ENCODE measurements around the gene OR2T11.
"Not testable (repeated sequence)": the region's sequence is repeated elsewhere in the genome, so short reads cannot be mapped to it uniquely, and the experiment has no call there.

The OR2T11 gene, protein sequence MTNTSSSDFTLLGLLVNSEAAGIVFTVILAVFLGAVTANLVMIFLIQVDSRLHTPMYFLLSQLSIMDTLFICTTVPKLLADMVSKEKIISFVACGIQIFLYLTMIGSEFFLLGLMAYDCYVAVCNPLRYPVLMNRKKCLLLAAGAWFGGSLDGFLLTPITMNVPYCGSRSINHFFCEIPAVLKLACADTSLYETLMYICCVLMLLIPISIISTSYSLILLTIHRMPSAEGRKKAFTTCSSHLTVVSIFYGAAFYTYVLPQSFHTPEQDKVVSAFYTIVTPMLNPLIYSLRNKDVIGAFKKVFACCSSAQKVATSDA

DNA sequence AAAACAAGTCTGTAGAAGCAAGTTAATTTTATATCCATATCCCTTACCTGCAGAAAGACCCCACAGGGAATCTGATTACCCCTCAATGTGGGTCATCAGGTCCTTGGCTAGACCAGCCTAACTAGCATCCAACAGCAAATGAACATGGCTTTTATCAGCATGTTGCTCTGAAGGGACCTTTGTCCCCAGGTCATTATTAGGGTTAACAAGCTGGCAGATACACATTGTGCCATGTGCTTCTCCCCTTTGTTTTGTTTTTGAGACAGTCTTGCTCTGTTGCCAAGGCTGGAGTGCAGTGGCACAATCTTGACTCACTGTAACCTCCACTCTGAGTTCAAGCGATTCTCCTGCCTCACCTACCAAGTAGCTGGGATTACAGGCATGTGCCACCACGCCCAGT lies at the start of gene OR2T11:
OR2T11 (minus strand) TSS at position 101 of the 400 bp plus-strand sequence. CDS start 7,963 bp downstream, outside the sequence.
- DNase-seq, result not testable (repeated sequence)

DNA sequence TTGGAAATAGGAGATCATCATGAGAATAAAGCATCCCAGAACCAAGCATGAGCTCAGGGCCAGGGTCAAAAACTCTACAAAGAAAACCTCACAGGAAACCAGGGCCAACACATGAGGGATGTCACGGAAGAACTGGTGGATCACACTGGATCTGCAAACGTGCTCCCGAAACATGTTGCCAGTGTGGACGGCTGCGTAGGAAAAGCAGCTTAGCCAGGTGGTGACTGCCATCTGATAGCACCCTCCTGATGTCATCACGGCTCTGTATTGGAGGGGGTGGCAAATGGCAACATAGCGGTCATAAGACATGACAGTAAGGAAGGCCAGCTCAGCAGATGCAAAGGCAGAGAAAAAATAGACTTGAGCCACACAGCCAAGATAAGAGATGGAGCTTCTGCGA lies 46.8 kb upstream of the OR2T11 start:
- DNase-seq, result no peak

DNA sequence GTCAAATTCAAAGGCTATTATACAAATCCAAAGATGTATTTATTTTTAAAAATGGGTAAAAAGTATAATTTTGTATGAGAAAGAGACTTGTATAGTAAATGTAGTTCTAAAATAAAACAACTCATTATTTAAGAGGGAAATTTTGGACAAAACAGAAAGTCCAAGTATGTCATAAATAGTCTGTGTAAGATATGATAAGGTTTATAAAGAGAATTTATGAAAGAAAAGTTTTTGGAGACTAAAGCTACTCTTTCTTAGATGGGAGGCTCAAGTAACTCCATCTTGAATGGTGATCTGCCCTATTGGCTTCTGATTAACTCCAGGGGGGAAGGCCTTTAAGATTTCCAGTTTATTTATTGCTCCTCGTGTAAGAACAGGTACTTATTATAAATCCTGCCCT lies 35.1 kb upstream of the OR2T11 start:
- no peak for DNase-seq

DNA sequence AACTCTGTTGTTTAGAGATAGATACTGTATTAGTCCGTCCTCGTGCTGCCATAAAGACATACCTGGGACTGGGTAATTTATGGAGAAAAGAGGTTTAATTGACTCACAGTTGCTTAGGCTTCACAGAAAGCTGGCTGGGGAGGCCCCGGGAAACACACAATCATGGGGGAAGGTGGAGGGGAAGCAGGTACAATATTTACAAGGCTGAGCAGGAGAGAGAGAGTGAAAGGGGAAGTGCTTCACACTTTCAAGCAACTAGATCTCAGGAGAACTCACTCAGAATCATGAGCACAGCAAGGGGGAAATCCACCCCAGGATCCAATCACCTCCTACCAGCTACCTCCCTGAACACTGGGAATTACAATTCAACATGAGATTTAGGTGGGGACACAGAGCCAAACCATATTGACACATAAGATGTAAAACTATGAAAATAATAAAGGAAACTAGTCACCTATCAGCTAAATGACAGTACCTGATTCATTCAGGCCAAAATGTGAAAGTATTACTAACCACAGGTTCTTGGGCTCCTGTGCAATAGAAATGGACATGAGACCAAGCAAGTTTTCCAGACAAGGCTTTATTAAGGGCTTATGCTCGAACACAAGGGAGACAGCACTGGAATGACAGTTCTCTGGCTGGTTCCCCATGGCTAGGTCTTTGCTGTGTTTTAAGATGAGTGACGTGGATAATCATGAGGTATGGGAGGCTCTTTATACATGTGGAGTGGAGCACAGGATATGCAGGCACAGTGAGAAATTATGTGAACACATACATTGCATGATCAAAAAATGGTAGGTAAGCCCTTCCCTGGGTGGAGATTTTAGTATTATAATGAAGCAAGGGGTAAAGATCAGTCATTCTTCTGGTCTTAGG lies 28.8 kb upstream of the OR2T11 start:
- DNase-seq, result not testable (repeated sequence)

DNA sequence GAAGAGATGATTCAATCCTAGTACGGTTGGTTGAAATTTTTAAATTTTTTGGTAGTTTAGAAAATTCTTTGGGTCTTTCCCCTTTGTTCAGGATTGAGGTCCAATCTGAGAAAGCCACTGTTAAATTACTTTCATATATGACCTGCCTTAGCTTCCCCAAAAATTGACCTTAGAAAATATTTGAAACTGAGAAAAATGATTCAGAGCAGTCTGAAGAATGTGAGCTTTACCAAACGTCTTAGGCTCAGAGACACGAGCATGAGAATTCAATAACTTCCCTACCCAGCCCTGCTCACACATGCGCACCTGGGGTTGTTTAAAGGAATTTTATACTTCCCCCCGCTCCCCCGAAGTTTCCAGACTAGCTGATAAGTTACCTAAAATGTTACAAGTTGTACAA lies 21.9 kb upstream of the OR2T11 start:
- not testable (repeated sequence) for DNase-seq

DNA sequence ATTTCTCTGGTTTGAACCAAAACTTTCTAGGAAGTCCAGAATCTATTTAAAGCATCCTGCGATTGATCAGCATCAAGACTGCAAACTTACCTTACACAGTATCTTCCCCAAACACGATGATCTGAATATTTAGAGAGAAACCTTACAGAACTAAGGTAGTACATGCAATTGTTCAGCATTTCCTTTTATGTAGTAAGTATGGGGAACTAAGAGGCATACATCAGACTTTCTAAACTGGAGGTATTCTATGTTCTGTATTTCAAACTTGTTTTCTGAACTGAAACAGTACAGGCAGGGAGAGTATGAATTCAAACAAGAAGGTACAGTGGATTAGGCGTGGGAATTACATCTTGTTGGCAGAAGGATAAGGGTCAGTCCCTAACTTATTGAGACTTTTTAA lies 20.5 kb upstream of the OR2T11 start, which contains the start of gene OR2T27:
OR2T27 (minus strand) TSS at position 175 of the 400 bp plus-strand sequence. CDS start 4,644 bp downstream, outside the sequence.
- DNase-seq, result not testable (repeated sequence)

DNA sequence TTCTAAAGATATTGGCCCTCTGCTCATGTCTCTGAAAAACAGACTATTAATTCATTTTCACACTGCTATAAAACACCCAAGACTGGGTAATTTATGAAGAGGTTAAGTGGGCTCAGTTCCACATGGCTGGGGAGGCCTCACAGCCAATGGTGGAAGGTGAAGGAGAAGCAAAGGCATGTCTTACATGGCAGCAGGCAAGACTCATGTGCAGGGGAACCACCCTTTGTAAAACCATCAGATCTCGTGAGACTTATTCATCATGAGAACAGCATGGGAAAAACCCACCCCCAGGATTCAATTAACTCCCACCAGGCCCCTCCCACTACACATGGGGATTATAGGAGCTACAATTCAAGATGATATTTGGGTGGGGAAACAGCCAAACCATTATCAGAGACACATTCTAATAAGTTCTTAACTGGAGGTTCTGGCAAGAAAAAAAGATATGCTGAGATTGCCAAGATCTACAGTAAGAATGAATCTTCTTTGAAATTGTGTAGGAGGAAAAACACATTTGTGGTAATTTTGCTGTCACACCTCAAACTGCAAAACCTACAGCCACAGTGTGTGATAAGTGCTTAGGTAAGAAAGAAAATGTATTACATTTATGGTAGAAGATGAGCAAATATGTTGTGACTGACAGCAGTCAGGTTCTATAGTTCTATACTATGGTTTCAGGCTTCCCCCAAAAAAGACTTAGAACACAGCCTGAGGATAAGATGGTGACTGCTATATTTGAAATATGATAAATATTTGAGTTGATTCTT lies 14.1 kb upstream of the OR2T11 start:
- not testable (repeated sequence) for DNase-seq

DNA sequence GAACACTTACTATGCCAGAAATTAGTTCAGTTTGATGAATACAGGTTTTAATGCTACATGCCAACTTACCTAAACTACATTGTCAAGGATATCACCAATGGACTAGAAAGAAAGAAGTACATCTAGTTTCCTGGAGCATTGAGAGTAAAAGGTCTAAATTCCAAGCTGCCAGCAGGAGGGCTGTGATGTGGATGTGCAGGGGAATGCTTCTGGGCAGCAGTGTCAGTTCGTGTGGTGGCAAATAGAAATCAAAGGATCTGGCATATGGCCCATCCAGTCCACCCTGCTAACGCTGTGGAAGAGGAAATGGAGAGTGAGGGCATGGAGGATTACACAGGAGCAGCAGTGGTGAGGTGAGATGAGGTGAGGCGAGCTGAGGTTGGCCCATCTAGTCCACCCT lies 10.3 kb upstream of the OR2T11 start, which contains the start of gene OR2T35:
OR2T35 (minus strand) TSS at position 101 of the 400 bp plus-strand sequence. CDS start 6,020 bp downstream, outside the sequence.
- not testable (repeated sequence) for DNase-seq

DNA sequence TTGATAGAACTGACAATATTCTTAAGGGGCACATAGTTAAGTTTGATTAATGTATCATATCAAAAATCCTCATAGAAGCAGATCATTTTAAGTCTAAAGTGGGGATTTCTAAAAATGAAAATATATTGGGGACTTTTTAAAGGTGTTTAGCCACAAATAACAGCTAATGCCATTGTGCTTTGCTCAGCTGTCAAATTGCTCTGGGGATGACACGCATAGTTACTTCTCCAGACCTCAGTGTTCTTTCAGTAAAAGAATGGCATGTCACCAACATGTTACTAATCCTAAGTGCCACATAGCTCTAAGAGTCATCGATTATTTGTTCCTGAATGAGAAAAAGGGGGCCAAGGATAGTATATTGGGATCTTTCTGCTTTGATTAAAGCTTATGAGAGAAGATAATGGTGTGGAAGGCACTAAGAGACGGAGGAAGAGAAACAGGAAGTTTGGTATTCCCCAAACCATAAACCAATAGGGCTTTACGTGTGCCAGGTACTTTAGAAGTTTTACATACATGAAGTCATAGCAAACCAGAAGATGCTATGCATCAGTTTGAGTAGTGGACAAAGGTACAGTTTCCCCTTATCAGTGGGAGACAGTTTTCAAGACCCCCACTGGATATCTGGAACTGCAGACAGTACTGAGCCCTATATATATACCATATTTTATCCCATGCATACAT lies 8.2 kb upstream of the OR2T11 start:
- DNase-seq, result not testable (repeated sequence)

DNA sequence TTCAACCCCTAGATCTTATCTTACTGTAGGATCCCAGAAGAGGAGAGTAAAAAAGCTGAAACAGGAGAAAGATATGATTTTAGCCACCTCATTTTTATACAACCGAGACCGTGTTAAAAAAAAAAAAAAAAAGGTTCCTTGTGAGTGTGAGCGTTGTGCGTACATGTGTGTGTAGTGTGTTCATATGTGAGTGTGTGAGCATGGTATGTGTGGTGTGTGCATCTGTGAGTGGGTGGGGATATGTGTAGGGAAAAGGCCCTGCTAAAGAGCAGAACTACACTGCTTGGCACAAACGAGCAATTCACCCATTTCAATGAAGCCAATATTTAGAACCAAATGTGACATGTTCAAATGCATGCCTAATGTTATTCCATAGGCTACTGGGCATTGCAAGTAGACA lies 6.7 kb upstream of the OR2T11 start:
- DNase-seq, result not testable (repeated sequence)

DNA sequence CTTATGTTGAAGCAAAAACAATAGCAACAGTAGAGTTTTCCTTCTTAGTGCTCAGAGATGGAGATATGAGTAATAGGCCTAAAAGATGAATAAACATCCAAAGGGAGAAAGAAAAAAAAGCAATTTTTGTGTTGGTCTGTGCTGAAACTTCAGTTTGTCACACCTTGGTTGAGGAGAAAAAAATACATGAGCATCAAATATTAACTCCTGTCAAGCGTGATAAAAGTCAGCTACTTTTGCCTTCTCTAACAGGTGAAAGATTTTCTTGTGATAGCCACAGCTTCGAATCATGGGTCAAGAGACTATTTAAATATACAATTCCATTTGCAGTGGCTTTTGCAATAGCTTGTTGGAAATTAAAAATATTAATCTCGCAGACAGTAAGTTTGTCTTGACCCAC lies 6.0 kb upstream of the OR2T11 start:
- not testable (repeated sequence) for DNase-seq

DNA sequence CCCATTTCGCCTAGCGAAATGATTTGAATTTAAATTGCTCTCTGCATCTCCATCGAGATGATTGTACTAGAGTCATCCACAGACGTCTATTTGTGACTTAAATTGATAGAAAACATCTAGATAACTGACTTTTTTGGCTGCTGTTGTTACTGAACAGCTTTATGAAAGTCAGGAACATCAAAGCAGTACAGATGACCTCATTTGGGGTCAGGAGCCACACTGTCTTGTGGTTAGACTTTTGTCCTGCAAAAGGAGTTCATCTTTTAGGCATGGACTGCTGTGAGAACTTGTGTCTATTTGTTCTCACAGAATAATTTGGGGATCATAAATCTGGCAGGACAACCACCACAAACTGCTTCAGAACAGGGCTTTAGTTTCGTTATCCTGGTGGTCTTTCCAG lies 4.8 kb upstream of the OR2T11 start:
- DNase-seq, result not testable (repeated sequence)

DNA sequence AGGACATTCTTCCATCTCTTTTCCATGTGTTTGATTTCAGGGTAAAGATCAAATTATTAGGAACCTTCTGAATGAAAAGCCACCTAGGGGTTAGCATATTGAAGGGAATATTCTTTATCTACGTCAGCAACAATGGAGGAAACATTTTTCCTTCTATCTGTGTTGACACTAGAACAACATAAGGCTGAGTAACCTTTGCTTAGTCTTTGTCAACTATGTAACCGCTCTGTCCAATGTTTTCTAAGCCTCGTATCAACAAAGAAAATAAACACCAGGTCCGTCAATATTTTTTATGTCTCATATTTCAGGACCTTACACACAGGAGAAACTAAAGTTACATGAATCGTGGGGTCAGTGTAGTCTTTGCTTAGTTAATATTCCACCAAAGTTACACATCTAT lies 1.7 kb upstream of the OR2T11 start:
- DNase-seq, result not testable (repeated sequence)

DNA sequence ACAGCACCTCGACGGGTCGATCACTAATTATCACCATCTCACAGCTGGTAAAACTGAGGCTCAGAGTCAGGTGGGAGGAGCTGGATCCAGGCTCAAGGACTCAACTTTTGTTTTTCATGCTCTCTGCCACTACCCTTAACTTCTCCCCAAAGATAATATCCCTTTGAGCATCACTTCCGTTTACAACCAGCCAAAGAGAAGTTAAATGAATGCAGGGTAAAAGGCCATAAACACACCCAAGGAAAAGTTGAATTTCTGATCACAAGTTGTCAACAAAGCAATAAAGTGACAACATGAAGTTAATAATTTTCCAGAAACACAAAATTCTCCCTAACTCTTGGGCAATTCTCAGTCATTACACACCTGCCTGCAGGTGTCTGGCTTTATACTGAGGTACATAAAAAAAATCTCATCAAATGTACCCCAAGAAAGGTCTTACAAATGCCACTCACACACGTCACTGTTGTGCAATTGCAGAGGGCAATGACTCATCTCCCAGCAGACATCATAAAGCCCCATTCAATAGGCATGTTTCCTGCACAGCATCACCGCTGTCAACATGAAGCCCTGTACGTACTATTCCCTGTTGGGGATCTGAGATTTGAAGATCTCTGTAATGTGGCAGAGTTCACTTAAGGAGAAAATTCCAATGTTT lies 3.4 kb downstream of the OR2T11 start:
- no peak for DNase-seq

DNA sequence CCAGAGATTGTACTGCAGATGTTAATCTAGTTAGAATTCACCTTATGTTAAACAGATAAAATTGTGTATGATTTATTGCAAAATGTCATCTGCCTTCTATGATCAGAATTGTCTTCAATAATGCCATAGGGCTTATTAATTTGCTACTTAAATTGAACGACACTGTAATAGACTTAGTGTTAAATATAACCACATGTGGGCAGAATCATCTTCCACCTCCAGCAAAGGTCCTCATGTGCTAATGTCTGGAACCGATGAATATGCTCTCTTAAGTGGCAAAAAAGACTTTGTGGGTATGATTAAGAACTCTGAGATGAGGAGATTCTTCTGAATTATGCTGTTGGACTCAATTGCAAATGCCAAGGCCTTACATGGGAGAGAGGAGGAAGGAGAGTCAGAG lies 4.3 kb downstream of the OR2T11 start:
- no peak for DNase-seq

DNA sequence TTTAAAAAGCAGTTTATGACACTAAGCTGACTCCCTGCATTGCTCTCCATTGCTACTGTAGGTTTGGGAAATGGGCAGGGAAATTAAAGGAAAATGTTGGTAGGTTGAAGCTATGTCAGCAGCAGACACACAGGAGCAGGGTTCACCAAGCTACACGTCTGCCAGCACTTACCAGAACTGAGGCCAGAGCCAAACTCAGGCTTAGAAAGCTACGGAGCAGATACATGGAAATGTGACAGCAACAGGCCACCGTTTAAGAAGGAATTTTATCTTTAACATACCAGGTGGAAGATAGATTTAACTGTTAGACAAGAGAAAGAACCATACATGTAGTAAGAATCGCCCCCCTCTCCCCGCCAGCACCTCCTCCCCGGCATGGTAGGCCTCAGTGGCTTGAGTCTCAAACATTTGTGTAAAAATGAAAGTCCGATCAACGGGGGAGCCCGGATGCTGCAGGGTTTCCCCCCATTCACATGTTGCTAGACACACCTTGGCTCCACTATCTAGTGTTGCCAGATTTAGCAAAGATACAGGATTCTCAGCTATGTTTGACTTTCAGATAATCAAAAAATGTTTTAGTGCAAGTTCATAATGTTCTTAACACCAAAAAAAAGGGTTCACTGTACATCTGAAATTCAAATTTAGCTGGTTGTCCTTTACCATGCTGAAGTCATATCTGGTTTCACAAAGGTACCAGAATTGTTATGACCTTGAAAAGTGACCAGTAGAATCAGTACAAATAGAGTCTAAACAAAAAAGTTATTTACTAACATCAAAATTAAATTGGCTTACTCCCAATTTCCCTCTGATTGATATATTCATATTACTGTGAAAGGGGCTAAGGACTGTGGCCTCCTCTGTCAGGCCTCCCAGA lies 6.7 kb downstream of the OR2T11 start:
- DNase-seq, result no peak

DNA sequence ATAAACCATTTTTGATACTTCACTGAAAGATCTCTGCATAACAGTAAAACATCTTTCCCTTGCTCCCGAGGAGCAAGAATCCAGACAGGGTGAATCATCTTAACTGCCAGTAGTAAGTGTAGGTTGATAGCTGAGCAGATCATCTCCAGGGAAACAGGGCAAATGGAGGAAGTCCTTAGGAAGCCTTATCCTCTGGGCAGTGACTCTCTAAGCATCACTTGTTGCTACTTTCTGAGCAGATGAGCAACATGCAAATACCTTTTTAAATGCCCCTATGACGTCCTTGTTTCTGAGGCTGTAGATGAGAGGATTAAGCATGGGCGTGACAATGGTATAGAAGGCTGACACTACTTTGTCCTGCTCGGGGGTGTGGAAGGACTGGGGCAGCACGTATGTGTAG lies 8.9 kb downstream of the OR2T11 start:
- DNase-seq, result no peak

DNA sequence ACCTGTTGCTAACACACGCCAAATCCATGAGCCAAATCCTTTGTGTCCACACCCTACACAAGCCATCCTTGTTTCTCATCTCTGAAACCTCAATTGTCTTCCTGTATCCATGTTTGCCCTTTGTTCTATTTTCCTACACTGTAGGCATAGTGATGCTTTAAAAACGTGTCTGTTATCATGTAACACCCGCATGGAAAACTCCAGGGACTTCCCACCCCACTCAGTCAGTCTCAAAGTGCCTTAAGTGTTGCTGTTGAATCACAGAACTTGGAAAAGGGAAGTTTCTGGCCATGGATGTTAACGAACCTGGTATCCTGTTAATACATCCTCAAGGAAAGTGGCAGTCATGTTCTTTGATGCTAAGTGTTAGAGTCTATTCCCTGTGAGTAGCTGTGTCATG lies 9.7 kb downstream of the OR2T11 start:
- no peak for DNase-seq

DNA sequence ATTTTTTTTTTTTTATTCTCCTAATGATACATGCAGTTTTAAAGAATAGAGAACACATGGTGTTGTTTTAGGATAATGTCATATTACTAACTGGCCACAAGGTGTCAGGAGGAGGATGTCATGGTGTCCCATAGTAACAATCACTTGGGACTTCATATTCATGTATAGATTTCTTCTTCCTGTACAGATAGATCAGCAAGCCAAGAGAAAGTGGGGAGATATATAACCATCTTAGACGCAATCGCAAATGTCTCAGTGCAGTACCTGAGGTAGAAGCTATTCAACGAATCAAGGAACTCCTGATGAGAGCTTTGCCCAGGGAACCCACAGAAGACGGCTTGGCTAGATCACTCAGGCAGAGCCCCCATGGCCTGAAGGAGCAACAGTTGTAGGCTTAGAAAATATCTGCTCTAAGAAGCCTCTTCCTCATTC lies 12.3 kb downstream of the OR2T11 start:
- no peak for DNase-seq

DNA sequence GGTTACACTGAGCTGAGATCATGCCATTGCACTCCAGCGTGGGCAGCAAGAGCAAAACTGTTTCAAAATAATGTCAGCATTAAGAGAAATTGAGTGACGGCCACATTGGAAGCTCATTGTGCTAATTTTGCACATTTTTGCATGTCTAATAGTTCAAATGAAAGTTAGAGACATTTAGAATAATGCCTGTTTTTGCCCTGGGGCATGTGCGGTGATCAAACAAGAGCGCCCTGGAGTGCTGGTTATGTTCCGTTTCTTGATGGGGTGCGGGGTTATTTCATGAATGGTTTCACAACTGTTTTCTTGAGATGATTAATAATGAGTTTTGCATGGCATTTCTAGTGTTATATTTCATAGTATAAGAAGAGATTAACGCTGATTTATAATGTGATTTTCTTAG lies 13.1 kb downstream of the OR2T11 start:
- DNase-seq, result no peak

DNA sequence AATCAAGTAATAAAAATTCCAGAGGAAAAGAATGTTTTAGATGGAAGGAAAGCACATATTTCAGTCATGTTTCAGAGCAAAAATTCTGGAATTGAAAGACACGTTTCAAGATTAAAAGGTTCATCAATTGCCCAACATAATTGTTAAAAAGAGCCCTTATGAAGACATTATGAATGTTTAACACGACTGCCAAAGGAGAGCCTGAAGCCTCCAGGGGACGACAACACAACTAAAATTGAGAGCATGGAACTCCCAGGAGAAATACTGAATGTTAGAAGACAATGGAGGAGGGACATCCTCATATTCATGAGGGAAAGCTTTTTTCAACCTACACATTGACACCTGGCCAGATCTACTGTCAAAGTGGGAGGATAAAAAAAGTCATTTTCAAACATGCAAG lies 16.0 kb downstream of the OR2T11 start:
- DNase-seq, result peak; percentile 3

All from fibroblast of skin of right biceps (primary cell).